ENCODE data around the gene SORCS2. TPM values are rescaled to one million over a fixed set of nuclear protein-coding genes. Genes with fewer than 3 reads are reported as not detected.

Gene SORCS2
- total and polyA plus RNA-seq, 4 donors, result 2.2 to 7.7 (median 2.5) TPM

GRCh38 chr4:7542781-7543180 is 350.4 kb downstream of the SORCS2 start:
- ATAC-seq (ENCODE audit: insufficient read depth, low FRiP score), result no peak
- 76 to 90% methylated on average over 4 of the region's 4 CpGs for WGBS, 2 donors

DNA sequence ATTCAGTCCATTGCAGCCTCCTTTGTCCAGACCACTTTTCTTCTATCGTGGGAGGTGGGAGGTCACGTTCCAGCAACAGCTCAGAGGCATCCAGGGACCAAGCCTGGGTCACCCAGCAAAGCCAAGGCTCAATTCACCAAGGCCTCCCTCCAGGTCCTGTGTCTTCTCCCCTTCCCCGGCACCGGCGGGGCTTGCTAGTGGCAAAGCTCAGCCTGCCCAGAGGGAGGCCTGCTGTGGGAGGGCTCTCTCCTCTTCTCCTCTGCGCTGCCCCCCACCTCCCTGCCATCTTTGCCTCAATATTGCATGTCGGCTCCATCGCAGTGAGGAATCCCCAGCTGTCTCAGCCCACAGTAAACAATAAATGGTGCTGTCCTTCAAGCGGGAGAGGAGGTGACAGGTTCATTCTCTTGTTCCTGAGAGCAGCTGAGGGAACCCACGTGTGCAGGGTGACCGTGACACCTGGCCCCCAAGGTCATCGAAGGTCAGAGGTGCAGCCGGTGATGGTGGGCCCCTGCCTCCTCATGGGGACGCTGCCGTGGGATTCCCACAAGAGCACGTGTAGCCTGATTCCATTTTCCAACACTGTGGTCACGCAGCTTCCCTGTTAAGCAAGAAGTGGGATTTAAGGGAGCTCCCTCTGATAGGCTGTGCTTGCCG is 353.9 kb downstream of the SORCS2 start:
- Histone ChIP-seq H3K9ac (ENCODE audit: insufficient read depth in 1 of 2, low read length in 2 of 2) (no peak overlapping the region), H3K4me3 (no peak overlapping the region), H3K4me1 (ENCODE audit: control insufficient read depth in 5 of 5, insufficient read depth in 5 of 5, low read length in 5 of 5) (no peaks in the 10 kb centered on the region), H3K36me3 (ENCODE audit: control insufficient read depth in 4 of 4, insufficient read depth in 4 of 4, low read length in 4 of 4) (no peaks in the 10 kb centered on the region), H3K27ac (ENCODE audit: low read depth in 1 of 2, low read length in 1 of 2) (no peak overlapping the region), H3K27me3 (ENCODE audit: control insufficient read depth in 3 of 3, insufficient read depth in 3 of 3, low read length in 2 of 3) (peaks cover 0 to 4% (median 0%) of the 10 kb centered on the region in 3 donors), H3K9me3 (ENCODE audit: control insufficient read depth in 4 of 4, insufficient read depth in 3 of 4, low read length in 3 of 4) (peaks cover 0 to 12% (median 0%) of the 10 kb centered on the region in 4 donors)
- 79 to 89% methylated on average over 18 of the region's 18 CpGs for WGBS, 2 donors
- DNase-seq (no peak), ATAC-seq (ENCODE audit: insufficient read depth, low FRiP score) (no peak)
- TF ChIP-seq, protein P1, sequence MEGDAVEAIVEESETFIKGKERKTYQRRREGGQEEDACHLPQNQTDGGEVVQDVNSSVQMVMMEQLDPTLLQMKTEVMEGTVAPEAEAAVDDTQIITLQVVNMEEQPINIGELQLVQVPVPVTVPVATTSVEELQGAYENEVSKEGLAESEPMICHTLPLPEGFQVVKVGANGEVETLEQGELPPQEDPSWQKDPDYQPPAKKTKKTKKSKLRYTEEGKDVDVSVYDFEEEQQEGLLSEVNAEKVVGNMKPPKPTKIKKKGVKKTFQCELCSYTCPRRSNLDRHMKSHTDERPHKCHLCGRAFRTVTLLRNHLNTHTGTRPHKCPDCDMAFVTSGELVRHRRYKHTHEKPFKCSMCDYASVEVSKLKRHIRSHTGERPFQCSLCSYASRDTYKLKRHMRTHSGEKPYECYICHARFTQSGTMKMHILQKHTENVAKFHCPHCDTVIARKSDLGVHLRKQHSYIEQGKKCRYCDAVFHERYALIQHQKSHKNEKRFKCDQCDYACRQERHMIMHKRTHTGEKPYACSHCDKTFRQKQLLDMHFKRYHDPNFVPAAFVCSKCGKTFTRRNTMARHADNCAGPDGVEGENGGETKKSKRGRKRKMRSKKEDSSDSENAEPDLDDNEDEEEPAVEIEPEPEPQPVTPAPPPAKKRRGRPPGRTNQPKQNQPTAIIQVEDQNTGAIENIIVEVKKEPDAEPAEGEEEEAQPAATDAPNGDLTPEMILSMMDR (IDR thresholded peaks at IDR 0.05; ENCODE audit: control extremely low read depth, extremely low read depth), result no peak

More at GRCh38 chr4:7542781-7543180, 350.4 kb downstream of the SORCS2 start:
- DNase-seq, result no peak
- TF ChIP-seq, protein P1 (IDR thresholded peaks at IDR 0.05; ENCODE audit: control extremely low read depth, extremely low read depth), result no peak
- Histone ChIP-seq H3K27ac (ENCODE audit: low read depth in 1 of 2, low read length in 1 of 2) (no peak overlapping the region), H3K27me3 (ENCODE audit: control insufficient read depth in 3 of 3, insufficient read depth in 3 of 3, low read length in 2 of 3) (no peaks in the 10 kb centered on the region), H3K9ac (ENCODE audit: insufficient read depth in 1 of 2, low read length in 2 of 2) (no peak overlapping the region), H3K36me3 (ENCODE audit: control insufficient read depth in 4 of 4, insufficient read depth in 4 of 4, low read length in 4 of 4) (no peaks in the 10 kb centered on the region), H3K9me3 (ENCODE audit: control insufficient read depth in 4 of 4, insufficient read depth in 3 of 4, low read length in 3 of 4) (peaks cover 0 to 6% (median 0%) of the 10 kb centered on the region in 4 donors), H3K4me3 (no peak overlapping the region), H3K4me1 (ENCODE audit: control insufficient read depth in 5 of 5, insufficient read depth in 5 of 5, low read length in 5 of 5) (no peaks in the 10 kb centered on the region)

DNA sequence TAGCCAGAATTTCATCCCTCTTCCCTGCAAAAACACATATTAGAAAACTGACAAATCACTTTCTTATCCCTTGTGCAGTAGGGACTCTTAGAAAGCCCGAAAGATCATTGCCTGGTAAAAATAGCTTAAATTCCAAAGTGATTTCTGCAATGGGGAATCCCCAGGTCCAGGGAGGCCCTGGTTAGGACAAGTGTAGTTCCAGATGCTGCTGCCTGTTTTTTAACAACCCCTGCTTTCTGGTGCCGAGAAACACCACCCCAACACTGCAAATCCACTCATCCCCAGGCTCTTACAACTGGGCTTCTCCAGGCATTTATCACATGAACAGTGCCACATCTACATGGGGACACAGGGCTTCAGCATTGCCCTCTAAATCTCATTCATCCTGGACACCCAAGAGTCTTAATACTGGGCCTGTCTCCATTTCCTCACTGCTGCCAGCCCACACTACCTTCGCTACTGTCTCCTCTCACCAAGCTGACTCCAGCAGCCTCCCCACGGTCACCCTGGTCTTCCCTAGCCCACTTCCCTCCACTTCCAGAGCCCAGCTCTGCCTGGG is 354.6 kb downstream of the SORCS2 start:
- 70 to 79% methylated on average over 4 of the region's 4 CpGs for WGBS, 2 donors
- H3K9ac ChIP-seq (ENCODE audit: insufficient read depth in 1 of 2, low read length in 2 of 2), result no peak overlapping the region

More for the DNA sequence above, 354.6 kb downstream of the SORCS2 start:
- Histone ChIP-seq H3K9me3 (ENCODE audit: control insufficient read depth in 4 of 4, insufficient read depth in 3 of 4, low read length in 3 of 4) (peaks cover 0 to 16% (median under 1%) of the 10 kb centered on the region in 4 donors), H3K27me3 (ENCODE audit: control insufficient read depth in 3 of 3, insufficient read depth in 3 of 3, low read length in 2 of 3) (peaks cover 0 to 4% (median 0%) of the 10 kb centered on the region in 3 donors), H3K36me3 (ENCODE audit: control insufficient read depth in 4 of 4, insufficient read depth in 4 of 4, low read length in 4 of 4) (no peaks in the 10 kb centered on the region), H3K4me1 (ENCODE audit: control insufficient read depth in 5 of 5, insufficient read depth in 5 of 5, low read length in 5 of 5) (no peaks in the 10 kb centered on the region), H3K27ac (ENCODE audit: low read depth in 1 of 2, low read length in 1 of 2) (no peak overlapping the region), H3K4me3 (no peak overlapping the region)
- no peak for DNase-seq
- TF ChIP-seq, protein P1 (IDR thresholded peaks at IDR 0.05; ENCODE audit: control extremely low read depth, extremely low read depth), result no peak
- ATAC-seq (ENCODE audit: insufficient read depth, low FRiP score), result no peak
